GM19240 (cell line): ENCODE measurements around the gene RBBP8.

Experiments used
- DNase-seq: peaks from one replicate; pipeline ENCODE4 v3.0.0; 2011; ENCODE audit warnings: low spot score; ENCODE audit not compliant: insufficient read length

The RBBP8 gene

DNA sequence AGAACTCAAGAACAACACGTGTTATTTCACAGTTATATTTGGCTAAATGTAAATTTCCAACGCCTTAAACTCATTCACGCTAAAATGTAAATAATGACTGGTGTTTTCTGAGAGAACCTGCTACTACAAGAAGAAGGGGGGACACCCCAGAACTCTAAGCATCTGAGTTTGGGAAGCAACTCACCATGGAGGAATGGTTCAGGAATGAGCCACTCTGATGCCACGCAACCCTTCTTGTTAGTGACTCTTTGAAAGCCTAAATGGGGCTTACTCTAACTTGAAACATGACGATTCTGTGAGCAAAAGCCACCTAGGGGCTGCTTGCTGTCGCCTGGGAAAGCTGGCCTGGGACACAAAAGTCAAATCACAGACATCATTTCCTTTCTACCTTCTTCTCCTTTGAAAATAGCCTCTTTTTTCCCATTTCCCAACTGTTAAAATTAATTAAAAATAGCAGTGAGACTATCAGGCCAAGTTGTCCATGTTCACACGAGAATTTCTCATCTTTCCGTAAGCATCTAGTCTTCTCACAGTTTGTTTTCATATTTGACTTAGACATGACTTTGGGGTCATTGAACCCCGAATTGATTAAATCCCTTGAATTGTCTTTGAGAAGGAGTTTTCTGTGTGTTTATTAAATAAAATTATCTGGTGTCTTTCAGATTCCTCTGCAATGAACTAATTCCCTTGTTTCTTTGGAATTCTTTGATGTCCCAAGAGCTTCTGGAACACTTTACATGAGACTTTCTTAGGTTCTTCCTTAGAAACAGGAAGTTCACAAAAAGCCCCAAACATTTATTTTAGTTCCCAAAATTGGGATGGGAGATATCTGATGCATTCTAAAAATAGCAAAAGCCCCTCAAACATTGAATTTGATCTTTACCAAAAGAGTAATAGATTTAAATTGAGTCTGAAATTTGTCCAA, 126.7 kb downstream of the RBBP8 start:
- no peak for DNase-seq

DNA sequence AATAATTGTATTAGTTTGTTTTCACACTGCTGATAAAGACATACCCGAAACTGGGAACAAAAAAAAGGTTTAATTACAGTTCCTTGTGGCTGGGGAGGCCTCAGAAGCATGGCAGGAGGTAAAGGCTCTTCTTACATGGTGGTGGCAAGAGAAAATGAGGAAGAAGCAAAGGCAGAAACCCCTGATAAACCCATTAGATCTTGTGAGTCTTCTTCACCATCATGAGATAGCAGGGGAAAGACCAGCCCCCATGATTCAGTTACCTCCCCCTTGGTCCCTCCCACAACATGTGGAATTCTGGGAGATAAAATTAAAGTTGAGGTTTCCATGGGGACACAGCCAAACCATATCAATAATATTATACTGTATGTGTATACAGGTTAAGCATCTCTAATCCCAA, 128.9 kb downstream of the RBBP8 start:
- DNase-seq = no peak

DNA sequence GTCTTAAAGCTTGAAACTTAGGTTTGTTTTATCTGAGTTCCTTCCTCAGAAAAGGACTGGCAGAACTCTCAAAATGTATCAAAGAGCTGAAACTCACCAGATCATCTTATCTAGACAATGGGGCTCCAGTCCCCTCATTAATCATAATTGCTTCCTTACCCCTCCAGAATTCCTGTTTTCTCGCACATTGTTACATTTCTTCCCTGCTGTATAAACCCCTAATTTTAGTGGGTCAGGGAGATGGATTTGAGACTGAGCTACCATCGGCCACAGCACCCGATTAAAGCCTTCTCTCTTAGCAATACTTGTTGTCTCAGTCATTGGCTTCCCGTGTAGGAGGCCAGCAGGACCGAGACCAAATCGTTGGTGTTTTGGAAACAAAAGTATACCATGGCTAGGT, 130.4 kb downstream of the RBBP8 start:
- DNase-seq = no peak

DNA sequence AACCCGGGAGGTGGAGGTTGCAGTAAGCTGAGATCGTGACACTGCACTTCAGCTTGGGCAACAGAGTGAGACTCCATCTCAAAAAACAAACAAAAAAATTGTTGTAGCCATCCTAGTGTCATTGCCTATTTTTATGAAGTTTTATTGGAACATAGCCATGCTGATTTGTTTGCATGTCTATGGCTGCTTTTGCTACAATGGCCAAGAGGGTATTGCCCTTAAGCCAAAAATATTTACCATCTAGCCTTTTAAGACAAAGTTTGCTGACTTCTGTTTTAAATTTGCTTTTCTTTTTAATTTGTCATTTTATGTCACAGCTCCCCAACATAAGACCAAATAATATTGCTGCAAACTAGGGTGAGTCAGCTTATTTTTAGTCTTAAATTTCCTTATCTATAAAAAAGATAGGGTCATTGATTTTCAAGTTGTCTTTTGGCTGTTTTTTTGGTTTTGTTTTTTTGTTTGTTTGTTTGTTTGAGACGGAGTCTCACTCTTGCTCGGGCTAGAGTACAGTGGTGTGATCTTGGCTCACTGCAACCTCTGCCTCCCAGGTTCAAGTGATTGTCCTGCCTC, 132.2 kb downstream of the RBBP8 start:
- no peak for DNase-seq

DNA sequence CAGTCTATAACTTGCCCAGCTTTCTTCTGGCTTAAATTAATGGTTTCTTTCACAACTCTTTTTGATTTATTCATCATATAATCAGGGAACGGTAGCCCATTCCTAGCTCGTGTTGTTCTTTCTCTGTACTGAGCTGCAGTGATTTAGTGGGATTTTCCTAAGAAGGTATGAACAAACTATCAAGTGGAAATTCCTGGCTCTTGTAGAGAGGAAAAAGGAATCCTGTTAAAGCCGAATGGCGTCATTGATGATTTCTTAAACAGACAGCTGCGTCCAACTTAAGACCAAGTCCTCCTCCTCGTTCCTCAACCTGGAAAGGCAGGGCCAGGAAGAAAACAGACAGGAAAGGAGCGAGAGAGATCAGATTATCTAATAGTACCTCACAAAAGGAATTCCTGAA, 132.9 kb downstream of the RBBP8 start:
- DNase-seq = no peak

DNA sequence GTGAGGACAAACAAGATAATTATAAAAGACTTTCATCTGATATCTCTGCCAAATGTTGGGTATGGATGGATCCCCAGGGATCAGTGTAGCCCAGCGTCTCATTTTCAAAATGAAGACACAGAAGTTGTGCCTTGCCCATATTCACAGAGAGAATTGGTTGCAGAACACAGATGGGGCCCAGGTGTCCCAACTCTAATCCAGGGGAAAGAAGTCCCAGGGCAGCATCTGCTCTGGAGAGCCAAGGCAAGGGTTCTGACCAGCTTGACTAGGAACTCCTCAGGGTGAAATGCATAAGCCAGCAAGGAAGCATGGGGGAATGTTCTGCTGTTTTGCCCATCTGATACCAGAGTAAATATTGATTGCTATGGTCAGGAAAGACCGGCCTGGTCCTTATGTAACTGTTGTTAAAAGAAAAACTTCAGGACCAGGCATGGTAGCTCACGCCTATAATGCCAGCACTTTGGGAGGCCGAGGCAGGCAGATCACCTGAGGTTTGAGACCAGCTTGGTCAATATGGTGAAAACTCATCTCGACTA, 133.4 kb downstream of the RBBP8 start:
- no peak for DNase-seq

DNA sequence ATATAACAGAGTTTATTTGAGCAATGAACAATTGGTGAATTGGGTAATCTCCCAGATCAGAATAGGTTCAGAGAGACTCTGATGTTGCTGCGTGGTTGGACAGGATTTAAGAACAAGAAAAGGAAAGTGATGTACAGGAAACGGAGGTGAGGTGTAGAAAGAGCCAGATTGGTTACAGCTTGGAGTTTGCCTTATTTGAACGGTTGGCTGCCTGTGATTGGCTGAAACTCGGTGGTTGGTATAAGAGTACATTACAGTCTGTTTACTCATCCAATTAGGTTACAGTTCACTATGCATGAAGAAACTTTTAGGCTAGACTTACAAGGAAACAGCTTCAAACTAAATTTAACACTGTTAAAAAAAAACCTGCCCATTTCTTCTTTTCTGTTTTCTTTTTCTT, 134.1 kb downstream of the RBBP8 start:
- DNase-seq = no peak

DNA sequence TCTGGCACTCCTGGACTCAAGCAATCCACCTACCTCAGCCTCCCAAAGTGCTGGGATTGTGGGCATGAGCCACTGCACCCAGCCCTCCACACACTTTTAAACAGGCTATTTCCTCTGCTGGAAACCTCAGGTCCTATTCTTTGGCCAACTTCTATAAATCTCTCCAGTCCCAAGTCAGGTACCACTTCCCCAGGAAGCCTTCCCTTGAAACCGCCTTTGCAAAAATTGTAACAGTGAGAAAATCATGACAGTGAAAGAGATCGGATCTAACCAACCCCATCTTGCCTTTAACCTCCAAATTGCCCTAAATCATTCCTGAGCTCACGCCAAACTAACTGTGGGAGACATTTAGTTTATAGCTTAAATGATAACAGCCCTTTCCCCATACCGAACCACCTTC, 134.9 kb downstream of the RBBP8 start:
- no peak for DNase-seq

DNA sequence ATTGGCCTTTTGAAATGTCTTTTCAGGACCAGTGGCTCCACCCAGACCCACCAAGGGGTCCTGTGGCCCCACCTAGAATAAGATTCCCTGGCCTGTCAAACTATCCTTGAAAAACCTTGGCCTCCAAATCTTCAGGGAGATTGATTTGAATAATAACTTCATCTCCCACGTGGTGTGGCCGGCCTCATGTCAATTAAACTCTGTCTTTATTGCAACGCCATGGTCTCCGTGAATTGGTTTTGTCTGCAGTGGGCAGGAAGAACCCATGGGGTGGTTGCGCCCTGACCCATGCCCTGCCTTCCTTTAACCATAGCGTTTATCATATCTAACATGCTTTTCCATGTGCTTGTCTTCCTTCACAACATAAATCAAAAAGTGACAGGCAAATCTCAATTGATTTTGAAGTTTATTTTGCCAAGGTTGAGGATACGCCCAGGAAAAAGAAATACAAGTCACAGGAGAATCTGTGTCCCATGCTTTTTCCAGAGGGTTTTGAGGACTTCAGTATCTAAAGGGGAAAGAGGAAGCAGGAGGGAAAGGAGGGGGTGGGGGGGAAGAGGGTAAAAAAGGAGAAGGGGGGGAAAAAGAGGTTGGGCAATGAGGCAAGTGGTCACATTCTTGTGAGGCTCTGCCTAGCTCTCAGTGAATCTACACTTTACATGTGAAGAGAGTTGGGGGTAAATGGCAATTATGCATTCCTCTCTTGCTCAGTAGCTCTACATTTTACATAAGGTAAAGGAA, 135.6 kb downstream of the RBBP8 start:
- no peak for DNase-seq

DNA sequence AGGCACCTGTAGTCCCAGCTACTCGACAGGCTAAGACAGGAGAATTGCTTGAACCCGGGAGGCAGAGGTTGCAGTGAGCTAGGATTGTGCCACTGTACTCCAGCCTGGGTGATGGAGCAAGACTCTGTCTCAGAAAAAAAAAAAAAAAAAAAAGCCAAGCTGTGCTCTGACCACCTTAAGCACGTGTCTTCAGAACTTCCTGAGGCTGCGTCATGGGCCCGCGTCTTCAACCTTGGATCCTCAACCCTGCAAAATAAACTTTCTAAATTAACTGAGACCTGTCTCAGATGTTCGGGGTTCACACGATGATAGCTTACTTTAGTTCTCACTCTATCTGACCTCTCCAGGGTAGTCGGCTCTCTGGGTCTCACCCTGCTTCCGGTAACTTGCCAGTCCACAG, 136.4 kb downstream of the RBBP8 start:
- no peak for DNase-seq

DNA sequence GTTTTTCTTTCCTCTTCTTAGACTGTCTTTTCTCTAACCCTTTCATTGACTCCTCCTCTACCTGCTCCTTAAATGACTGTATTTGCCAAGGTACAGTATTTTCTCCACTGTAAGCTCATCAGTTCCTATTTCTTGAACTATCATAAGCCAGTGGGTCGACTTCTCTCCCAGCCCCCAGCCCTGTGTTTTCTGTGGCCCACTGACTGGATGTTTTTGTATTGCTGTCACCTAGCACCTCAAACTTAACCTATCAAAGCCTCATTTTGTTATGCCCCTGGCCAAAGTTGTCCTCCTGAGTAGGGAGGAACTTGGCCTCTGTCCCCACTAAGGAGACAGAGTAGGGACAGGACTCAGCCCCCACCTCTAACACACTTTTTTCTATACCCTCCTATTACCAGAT, 136.8 kb downstream of the RBBP8 start:
- no peak for DNase-seq

DNA sequence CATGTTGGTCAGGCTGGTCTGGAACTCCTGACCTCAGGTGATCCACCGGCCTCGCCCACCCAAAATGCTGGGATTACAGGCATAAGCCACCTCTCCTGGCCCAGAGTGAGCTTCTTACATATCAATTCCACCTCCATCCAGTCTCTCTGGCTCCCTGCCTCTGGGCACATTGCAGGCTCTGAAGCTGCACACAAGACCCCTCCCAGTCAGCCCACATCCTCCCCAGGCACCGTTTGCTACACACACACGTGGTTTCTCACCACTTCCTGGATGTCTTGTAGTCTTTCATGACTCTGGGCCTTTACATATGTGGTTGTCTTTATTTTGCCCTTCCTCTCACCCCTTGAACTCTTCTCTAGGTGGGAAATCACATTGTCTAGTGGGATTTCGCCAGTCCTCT, 138.2 kb downstream of the RBBP8 start:
- peak; percentile 47 for DNase-seq

DNA sequence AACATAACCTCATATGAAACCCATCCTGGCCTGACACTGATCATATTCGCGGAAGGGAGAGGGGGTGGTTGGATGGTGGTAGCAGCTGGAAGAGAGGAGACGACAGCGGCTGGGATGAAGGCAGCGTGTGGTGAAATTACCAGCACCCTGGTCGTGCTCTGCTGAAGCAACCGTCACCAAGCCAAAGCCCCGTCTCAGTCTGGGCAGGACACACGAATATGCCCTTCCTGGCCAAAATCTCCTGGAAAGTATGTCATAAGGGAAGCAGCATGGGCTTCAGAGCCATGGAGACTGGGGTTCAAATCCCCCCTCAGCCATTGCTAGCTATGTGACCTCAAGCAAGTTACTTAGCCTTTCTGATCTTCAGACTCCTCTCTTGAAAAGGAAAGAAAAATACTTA, 139.0 kb downstream of the RBBP8 start:
- no peak for DNase-seq

DNA sequence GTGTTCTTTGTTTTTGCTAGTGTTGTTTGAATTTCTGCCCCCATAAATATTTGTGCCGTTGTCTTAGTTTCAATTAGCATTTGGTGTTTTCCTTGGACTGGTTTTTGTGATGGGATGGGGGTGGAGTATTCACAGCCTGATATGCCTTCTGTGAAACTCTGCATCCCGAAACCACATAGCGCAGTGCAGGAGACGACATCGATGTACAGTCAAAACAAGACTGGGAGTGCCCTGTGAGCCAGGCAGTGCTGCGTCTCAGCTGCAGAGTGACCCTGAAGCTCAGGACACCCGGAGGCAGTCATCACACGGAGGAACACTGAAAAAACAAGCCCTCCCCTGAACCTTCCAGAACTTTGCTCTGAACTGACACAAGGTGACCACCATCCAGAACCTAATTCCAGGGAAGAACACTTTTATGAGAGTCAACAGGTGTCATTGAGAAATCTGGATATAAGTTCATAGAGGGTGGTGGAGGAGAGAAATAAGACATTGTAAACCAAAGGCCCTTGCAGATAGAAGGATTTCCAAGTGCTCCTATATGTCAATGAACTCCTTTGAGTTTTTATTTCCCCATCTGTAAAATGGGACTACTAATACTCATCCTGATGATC, 141.0 kb downstream of the RBBP8 start:
- DNase-seq = no peak
